Left ventricle myocardium inferior (tissue), 1 donor: ENCODE measurements around the gene TRRAP. TPM values are rescaled to one million over a fixed set of nuclear protein-coding genes. Genes with fewer than 3 reads are reported as not detected.

Experiments used
- DNase-seq: peaks from one replicate; pipeline ENCODE4 v3.0.0-alpha.2; 2020
- H3K27ac ChIP-seq: fragments of 200-600 bp; replicated peaks from 2 replicates; pipeline ENCODE4 v1.8.0; 2021
- H3K27me3 ChIP-seq: fragments of 200-600 bp; 2 replicates; pipeline ENCODE4 v1.8.0; 2021; ENCODE audit warnings: low read depth
- H3K36me3 ChIP-seq: fragments of 200-600 bp; 2 replicates; pipeline ENCODE4 v1.8.0; 2021
- H3K4me1 ChIP-seq: fragments of 200-600 bp; 2 replicates; pipeline ENCODE4 v1.8.0; 2021
- H3K4me3 ChIP-seq: fragments of 200-600 bp; 2 replicates; pipeline ENCODE4 v1.8.0; 2021; ENCODE audit warnings: mild to moderate bottlenecking, moderate library complexity
- H3K9me3 ChIP-seq: fragments of 200-600 bp; replicated peaks from 2 replicates; pipeline ENCODE4 v1.8.0; 2021
- CTCF ChIP-seq: fragments of 200-600 bp; IDR thresholded peaks from 2 replicates; pipeline ENCODE4 v1.8.0; 2021; ENCODE audit warnings: antibody characterized with exemption, mild to moderate bottlenecking, borderline replicate concordance
- intact Hi-C: fragments of 100-400 bp; cut with micrococcal nuclease; formaldehyde crosslinking; loops from one replicate; pipeline ENCODE4 v1.11.0; 2022
- total RNA-seq: library from RNA; stranded (reverse); fragmentation: NEBNext Ultra II Directional; extraction: Animal tissue kit (Norgen Biotek cat#: 25700); gene quantifications from one replicate; pipeline ENCODE4 v1.2.1, GENCODE V29; 2021
- donor health status: DM: no; HTN: yes; CAD: no; lungs with severe emphysema.

Gene TRRAP
- total RNA-seq, 1 donor from 2014 or later = 15.5 TPM

GRCh38 chr7:98907570-98907969, 29.2 kb downstream of the TRRAP start:
- Histone ChIP-seq H3K27ac (no peak overlapping the region), H3K4me3 (no peak overlapping the region), H3K4me1 (peaks cover 26% of the 10 kb centered on the region), H3K9me3 (no peaks in the 10 kb centered on the region), H3K27me3 (no peaks in the 10 kb centered on the region), H3K36me3 (peaks cover 99% of the 10 kb centered on the region)
- intact Hi-C loops = no loop called here
- DNase-seq = no peak
- no peak for TF ChIP-seq CTCF

- peaks cover 100% of the 10 kb centered on the region for H3K36me3 ChIP-seq
- TF ChIP-seq CTCF = no peak
- H3K4me3 ChIP-seq = no peak overlapping the region
- intact Hi-C loops = no loop called here
- H3K27ac ChIP-seq = no peak overlapping the region
- no peaks in the 10 kb centered on the region for H3K27me3 ChIP-seq
- H3K9me3 ChIP-seq = no peaks in the 10 kb centered on the region
- peaks cover 25% of the 10 kb centered on the region for H3K4me1 ChIP-seq
- no peak for DNase-seq
Measured at GRCh38 chr7:98908585-98908984, 30.3 kb downstream of the TRRAP start.

GRCh38 chr7:98909487-98909886, 31.2 kb downstream of the TRRAP start:
- Histone ChIP-seq H3K9me3 (no peaks in the 10 kb centered on the region), H3K27ac (peak overlapping the region; percentile 33), H3K27me3 (no peaks in the 10 kb centered on the region), H3K4me1 (peaks cover 25% of the 10 kb centered on the region), H3K36me3 (peaks cover 100% of the 10 kb centered on the region), H3K4me3 (no peak overlapping the region)
- intact Hi-C loops = no loop called here
- DNase-seq = no peak
- no peak for TF ChIP-seq CTCF

- Histone ChIP-seq H3K27ac (peak overlapping the region; percentile 27), H3K4me1 (peaks cover 25% of the 10 kb centered on the region), H3K36me3 (peaks cover 96% of the 10 kb centered on the region), H3K9me3 (no peaks in the 10 kb centered on the region), H3K27me3 (no peaks in the 10 kb centered on the region), H3K4me3 (no peak overlapping the region)
- intact Hi-C loops = no loop called here
- TF ChIP-seq CTCF = no peak
- DNase-seq = no peak
Measured at GRCh38 chr7:98910427-98910826, 32.1 kb downstream of the TRRAP start.

- Histone ChIP-seq H3K27ac (no peak overlapping the region), H3K4me3 (no peak overlapping the region), H3K27me3 (no peaks in the 10 kb centered on the region), H3K9me3 (no peaks in the 10 kb centered on the region), H3K4me1 (peaks cover 25% of the 10 kb centered on the region), H3K36me3 (peaks cover 96% of the 10 kb centered on the region)
- TF ChIP-seq CTCF = no peak
- intact Hi-C loops = no loop called here
- DNase-seq = no peak
Measured at GRCh38 chr7:98911916-98912315, 33.6 kb downstream of the TRRAP start.

- Histone ChIP-seq H3K27me3 (no peaks in the 10 kb centered on the region), H3K9me3 (no peaks in the 10 kb centered on the region), H3K27ac (no peak overlapping the region), H3K4me1 (peaks cover 25% of the 10 kb centered on the region), H3K36me3 (peaks cover 96% of the 10 kb centered on the region), H3K4me3 (no peak overlapping the region)
- TF ChIP-seq CTCF = no peak
- intact Hi-C loops = no loop called here
- DNase-seq = no peak
Measured at GRCh38 chr7:98913026-98913425, 34.7 kb downstream of the TRRAP start.
